Measurements from ENCODE around the gene KIF22. TPM values are rescaled to one million over a fixed set of nuclear protein-coding genes. Genes with fewer than 3 reads are reported as not detected.
A peak's percentile ranks its signal among the peaks of the same experiment; 100 is the strongest.
"Not testable (repeated sequence)": the region's sequence is repeated elsewhere in the genome, so short reads cannot be mapped to it uniquely, and the experiment has no call there.

Gene KIF22
- total and polyA plus RNA-seq, 11 donors, result 12.2 to 91.2 (median 32.2) TPM

DNA sequence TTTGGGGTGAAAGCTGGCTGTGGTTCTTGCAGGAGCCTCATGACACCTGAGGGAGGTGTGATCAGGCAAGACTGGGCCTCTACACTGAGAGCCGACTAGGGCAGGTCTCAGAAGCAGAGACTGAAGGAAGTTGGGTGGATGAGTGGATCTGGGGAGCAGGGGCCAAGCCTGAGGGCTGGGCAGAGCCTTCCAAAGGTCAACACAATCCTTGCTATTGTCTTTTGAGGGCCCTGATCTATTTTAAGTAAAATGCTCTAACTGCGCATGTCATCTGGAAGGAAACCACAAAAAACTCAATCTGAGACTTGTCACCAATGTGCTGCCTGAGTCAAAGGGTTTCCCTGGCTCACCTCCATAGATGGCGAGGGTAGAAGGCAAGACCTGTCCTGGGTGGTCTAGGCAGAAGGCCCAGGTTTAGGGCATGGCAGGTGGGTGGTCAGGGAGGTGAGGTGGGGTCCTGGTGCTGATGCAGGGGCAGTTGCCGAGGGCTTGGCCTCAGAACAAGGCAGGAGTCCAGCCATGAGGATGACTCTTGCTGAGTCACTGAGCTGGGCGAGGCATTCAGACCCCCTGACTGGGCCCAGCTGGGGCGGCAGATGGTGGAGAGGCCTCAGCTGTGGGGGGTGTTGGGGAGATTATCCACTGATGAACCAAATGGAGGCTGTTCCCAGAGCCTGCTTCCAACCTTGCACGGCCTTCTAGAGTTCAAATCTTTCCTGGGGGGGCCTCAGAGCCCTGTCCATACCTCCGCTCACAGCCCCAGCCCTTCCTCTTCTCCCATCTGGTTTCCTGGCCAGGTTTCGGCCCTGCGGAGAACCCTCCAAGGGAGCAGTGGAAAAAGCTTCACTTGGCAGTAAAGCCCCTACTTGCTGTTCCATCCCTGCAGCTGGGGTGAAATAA is 34.8 kb downstream of the KIF22 start:
- Histone ChIP-seq H3K36me3 (peaks cover 0 to 24% (median 0%) of the 10 kb centered on the region in 9 donors), H3K9me3 (no peaks in the 10 kb centered on the region), H3K27ac (peak overlapping the region; percentile 59 to 91 (median 78)), H3K4me1 (peaks cover 0 to 74% (median 52%) of the 10 kb centered on the region in 12 donors), H3K4me3 (peak overlapping the region in 7 of 12 donors; percentile 1 to 32 (median 11)), H3K27me3 (no peaks in the 10 kb centered on the region)
- ATAC-seq, result peak; percentile 66 to 79 (median 76)
- 51 to 68% (median 61%) methylated on average over 10 of the region's 10 CpGs for WGBS, 4 donors
- TF ChIP-seq POLR2A (IDR thresholded peaks at IDR 0.05), result no peak
- TF ChIP-seq, protein P1, sequence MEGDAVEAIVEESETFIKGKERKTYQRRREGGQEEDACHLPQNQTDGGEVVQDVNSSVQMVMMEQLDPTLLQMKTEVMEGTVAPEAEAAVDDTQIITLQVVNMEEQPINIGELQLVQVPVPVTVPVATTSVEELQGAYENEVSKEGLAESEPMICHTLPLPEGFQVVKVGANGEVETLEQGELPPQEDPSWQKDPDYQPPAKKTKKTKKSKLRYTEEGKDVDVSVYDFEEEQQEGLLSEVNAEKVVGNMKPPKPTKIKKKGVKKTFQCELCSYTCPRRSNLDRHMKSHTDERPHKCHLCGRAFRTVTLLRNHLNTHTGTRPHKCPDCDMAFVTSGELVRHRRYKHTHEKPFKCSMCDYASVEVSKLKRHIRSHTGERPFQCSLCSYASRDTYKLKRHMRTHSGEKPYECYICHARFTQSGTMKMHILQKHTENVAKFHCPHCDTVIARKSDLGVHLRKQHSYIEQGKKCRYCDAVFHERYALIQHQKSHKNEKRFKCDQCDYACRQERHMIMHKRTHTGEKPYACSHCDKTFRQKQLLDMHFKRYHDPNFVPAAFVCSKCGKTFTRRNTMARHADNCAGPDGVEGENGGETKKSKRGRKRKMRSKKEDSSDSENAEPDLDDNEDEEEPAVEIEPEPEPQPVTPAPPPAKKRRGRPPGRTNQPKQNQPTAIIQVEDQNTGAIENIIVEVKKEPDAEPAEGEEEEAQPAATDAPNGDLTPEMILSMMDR (IDR thresholded peaks at IDR 0.05), result no peak
- DNase-seq, result peak; percentile 55 to 84 (median 79)
- intact Hi-C loops (cut with DNase I), result no loop called here

DNA sequence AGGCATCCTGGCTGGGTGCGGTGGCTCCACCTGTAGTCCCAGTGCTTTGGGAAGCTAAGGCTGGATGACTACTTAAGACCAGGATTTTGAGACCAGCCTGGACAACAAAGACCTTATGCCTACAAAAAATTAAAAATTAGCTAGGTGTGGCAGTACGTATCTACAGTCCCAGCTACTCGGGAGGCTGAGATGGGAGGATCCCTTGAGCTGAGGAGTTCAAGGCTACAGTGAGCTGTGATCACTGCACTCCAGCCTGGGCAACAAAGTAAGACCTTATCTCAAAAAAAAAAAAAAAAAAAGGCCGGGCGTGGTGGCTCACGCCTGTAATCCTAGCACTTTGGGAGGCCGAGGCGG is 35.8 kb downstream of the KIF22 start:
- intact Hi-C loops (cut with DNase I), result no loop called here
- DNase-seq, result no peak
- WGBS, 4 donors, result 85 to 97% (median 90%) methylated on average over 5 to 8 of the region's 8 CpGs

DNA sequence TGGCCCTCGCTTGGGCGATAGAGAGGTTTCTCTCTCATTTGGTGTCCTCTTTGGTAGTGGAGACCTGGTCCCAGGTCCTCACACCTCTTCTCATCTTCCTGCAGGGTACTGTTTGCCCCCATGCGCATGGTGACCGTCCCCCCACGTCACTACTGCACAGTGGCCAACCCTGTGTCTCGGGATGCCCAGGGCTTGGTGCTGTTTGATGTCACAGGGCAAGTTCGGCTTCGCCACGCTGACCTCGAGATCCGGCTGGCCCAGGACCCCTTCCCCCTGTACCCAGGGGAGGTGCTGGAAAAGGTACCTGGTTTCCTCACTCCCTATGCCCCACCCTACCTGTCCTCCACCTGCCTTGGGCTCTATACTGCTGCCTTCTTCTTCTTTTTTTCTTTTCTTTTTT is 40.2 kb downstream of the KIF22 start:
- Histone ChIP-seq H3K27me3 (no peaks in the 10 kb centered on the region), H3K4me3 (no peak overlapping the region), H3K9me3 (no peaks in the 10 kb centered on the region), H3K4me1 (peaks cover 0 to 26% (median 8%) of the 10 kb centered on the region in 12 donors), H3K36me3 (peaks cover 0 to 74% (median 51%) of the 10 kb centered on the region in 9 donors), H3K27ac (no peak overlapping the region)
- intact Hi-C loops (cut with DNase I), result no loop called here
- TF ChIP-seq, protein P1 (IDR thresholded peaks at IDR 0.05), result no peak
- no peak for TF ChIP-seq POLR2A (IDR thresholded peaks at IDR 0.05)
- DNase-seq (no peak), ATAC-seq (no peak)
- WGBS, 4 donors, result 92 to 97% (median 95%) methylated on average over 10 to 11 of the region's 11 CpGs

More for the DNA sequence above, 35.8 kb downstream of the KIF22 start:
- TF ChIP-seq, protein P1 (IDR thresholded peaks at IDR 0.05), result no peak
- no peak for TF ChIP-seq POLR2A (IDR thresholded peaks at IDR 0.05)
- Histone ChIP-seq H3K27ac (peak overlapping the region in 11 of 12 donors; percentile 59 to 91 (median 77)), H3K9me3 (no peaks in the 10 kb centered on the region), H3K4me1 (peaks cover 0 to 70% (median 47%) of the 10 kb centered on the region in 12 donors), H3K27me3 (no peaks in the 10 kb centered on the region), H3K36me3 (peaks cover 0 to 34% (median 9%) of the 10 kb centered on the region in 9 donors), H3K4me3 (no peak overlapping the region)
- no peak for ATAC-seq

DNA sequence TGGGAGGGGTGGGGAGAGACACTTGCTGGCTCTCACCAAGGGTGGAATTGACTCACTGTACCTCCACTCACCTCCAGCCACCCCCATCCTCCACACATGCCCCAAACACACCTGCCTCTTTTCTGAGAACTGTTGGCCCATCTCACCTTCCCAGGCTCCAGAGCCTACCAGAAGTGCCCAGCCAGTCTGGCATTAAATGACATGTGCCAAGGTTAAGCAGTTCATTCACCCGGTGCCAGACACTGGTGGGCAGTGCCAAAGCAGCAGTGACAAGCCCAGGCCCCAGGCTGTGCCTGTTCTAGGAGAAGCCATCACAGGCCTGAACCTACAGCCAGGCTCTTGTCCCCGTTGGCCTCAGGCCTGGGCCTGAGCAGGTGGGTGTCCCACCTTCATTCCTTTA is 40.9 kb downstream of the KIF22 start:
- peaks cover 0 to 18% (median 4%) of the 10 kb centered on the region in 12 donors for H3K4me1 ChIP-seq
- H3K27ac ChIP-seq, result no peak overlapping the region
- no peaks in the 10 kb centered on the region for H3K9me3 ChIP-seq
- H3K27me3 ChIP-seq, result no peaks in the 10 kb centered on the region
- ATAC-seq, result peak; percentile 61 to 92 (median 80)
- 43 to 63% (median 54%) methylated on average over 2 of the region's 2 CpGs for WGBS, 4 donors
- no peak overlapping the region for H3K4me3 ChIP-seq
- intact Hi-C loops (cut with DNase I), result no loop called here
- TF ChIP-seq POLR2A (IDR thresholded peaks at IDR 0.05), result no peak
- TF ChIP-seq, protein P1 (IDR thresholded peaks at IDR 0.05), result no peak
- peaks cover 0 to 76% (median 58%) of the 10 kb centered on the region in 9 donors for H3K36me3 ChIP-seq
- peak in 3 of 5 donors; percentile 38 to 75 (median 74) for DNase-seq

DNA sequence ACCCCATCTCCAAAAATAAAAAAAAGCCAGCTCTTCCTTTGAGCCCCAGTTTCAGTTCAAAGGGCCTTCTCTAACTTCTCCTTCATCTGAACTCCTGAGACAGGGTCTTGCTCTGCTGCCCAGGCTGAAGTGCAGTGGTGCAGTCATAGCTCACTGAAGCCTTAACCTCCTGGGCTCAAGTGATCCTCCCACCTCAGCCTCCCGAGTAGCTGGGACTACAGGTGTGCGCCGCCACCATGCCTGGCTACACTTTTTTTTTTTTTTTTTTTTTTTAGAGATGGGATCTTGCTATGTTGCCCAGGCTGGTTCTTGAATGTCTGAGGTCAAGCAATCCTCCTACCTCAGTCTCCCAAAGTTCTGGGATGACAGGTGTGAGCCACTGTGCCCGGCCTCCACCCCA is 42.7 kb downstream of the KIF22 start:
- H3K4me1 ChIP-seq; H3K27ac ChIP-seq; H3K27me3 ChIP-seq; intact Hi-C loops (cut with DNase I); DNase-seq; ATAC-seq; H3K4me3 ChIP-seq; H3K9me3 ChIP-seq: not testable (repeated sequence)
- peaks cover 0 to 85% (median 76%) of the 10 kb centered on the region in 9 donors for H3K36me3 ChIP-seq
- 96 to 98% (median 97%) methylated on average over 4 of the region's 4 CpGs for WGBS, 4 donors

Data from heart left ventricle (tissue), 16 donors.